Activated CD8-positive, alpha-beta memory T cell treated with anti-CD3 and anti-CD28 coated beads, Interleukin-2, amount 50 U/mL, for 1 hour (primary cell): Measurements from ENCODE around the gene RHBDF2.

Experiments
- DNase-seq: peaks from one replicate; pipeline ENCODE4 v3.0.0-alpha.2; 2020; ENCODE audit errors: extremely low read depth

The RHBDF2 gene

GRCh38 chr17:76501018-76501826, at the start of gene RHBDF2:
TSS of gene RHBDF2 (minus strand) at chr17:76501423. CDS start at chr17:76481524, 19,899 bp downstream.
- DNase-seq, result peak; percentile 68

GRCh38 chr17:76549539-76549938, 48.3 kb upstream of the RHBDF2 start:
- no peak for DNase-seq

GRCh38 chr17:76549215-76549518, 47.9 kb upstream of the RHBDF2 start:
- DNase-seq, result no peak

- no peak for DNase-seq
These were observed 47.4 kb upstream of the RHBDF2 start for GRCh38 chr17:76548378-76549214.

GRCh38 chr17:76547642-76548202, 46.5 kb upstream of the RHBDF2 start:
- DNase-seq, result no peak

GRCh38 chr17:76547183-76547641, 46.0 kb upstream of the RHBDF2 start:
- peak; percentile 53 for DNase-seq

- no peak for DNase-seq
These were observed 45.4 kb upstream of the RHBDF2 start for GRCh38 chr17:76546556-76547182.

GRCh38 chr17:76545918-76546555, 44.8 kb upstream of the RHBDF2 start:
- DNase-seq, result no peak

GRCh38 chr17:76544546-76545365, 43.5 kb upstream of the RHBDF2 start:
- DNase-seq, result no peak

- DNase-seq, result no peak
These were observed 42.8 kb upstream of the RHBDF2 start for GRCh38 chr17:76543826-76544545.

- no peak for DNase-seq
These were observed 42.2 kb upstream of the RHBDF2 start for GRCh38 chr17:76543482-76543825.

GRCh38 chr17:76542984-76543383, 41.8 kb upstream of the RHBDF2 start:
- no peak for DNase-seq

- DNase-seq, result no peak
These were observed 41.3 kb upstream of the RHBDF2 start for GRCh38 chr17:76542566-76542971.

- no peak for DNase-seq
These were observed 40.7 kb upstream of the RHBDF2 start for GRCh38 chr17:76541739-76542454.

GRCh38 chr17:76540381-76541300, 39.4 kb upstream of the RHBDF2 start:
- DNase-seq, result no peak

- DNase-seq, result no peak
These were observed 38.5 kb upstream of the RHBDF2 start, which contains the start of gene PRCD for GRCh38 chr17:76539631-76540271. TSS of gene PRCD (plus strand) at chr17:76540044. CDS start at chr17:76540142, 98 bp downstream.

GRCh38 chr17:76538941-76539570, 37.8 kb upstream of the RHBDF2 start:
- DNase-seq, result no peak
